C4-2B (cell line): ENCODE results near the gene NELFCD.

Source experiments
- ZFX ChIP-seq: fragments of 450-650 bp; IDR thresholded peaks from 2 replicates; pipeline ENCODE4 v1.6.1; 2017
- TF ChIP-seq, protein P1 (sequence below): fragments of 450-650 bp; conservative IDR thresholded peaks from 2 replicates; pipeline ENCODE4 v1.5.1; 2017; ENCODE audit warnings: mild to moderate bottlenecking

DNA sequence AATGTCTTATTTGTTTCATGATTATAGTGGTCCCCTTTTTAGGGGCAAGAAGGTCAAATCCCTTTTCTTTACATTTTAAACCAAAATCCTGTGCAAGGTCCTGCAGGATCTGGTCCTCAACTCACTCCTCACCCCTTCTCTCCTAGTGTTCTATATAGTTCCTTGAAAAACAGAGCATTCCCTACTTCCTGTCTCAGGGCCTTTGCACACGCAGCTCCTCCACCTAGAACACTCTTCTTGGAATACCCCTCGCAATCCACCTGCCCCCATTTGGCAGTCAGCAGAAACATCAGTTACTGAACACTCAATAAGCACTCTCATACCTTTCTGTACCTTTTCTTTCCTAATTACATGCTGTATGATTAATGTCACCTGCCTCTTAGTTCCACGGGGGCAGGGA, 54.3 kb downstream of the NELFCD start:
- TF ChIP-seq, protein P1, sequence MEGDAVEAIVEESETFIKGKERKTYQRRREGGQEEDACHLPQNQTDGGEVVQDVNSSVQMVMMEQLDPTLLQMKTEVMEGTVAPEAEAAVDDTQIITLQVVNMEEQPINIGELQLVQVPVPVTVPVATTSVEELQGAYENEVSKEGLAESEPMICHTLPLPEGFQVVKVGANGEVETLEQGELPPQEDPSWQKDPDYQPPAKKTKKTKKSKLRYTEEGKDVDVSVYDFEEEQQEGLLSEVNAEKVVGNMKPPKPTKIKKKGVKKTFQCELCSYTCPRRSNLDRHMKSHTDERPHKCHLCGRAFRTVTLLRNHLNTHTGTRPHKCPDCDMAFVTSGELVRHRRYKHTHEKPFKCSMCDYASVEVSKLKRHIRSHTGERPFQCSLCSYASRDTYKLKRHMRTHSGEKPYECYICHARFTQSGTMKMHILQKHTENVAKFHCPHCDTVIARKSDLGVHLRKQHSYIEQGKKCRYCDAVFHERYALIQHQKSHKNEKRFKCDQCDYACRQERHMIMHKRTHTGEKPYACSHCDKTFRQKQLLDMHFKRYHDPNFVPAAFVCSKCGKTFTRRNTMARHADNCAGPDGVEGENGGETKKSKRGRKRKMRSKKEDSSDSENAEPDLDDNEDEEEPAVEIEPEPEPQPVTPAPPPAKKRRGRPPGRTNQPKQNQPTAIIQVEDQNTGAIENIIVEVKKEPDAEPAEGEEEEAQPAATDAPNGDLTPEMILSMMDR: no peak
- no peak for TF ChIP-seq ZFX
